ENCODE results near the gene AOC3. TPM values are rescaled to one million over a fixed set of nuclear protein-coding genes. Genes with fewer than 3 reads are reported as not detected.
A peak's percentile ranks its signal among the peaks of the same experiment; 100 is the strongest.

Gene AOC3
- total and polyA plus RNA-seq, 2 of the 4 experiments (the other 2 are of a cell fraction): 0.17 TPM; not detected in 1

- Histone ChIP-seq H3K18ac (ENCODE audit: low read depth, low read length) (no peak overlapping the region), H3K9ac (ENCODE audit: low read depth, low read length) (no peak overlapping the region), H4K5ac (ENCODE audit: low read depth, low read length) (no peak overlapping the region), H2AFZ (replicated peaks; ENCODE audit: low read length, poor library complexity) (no peak overlapping the region), H4K8ac (ENCODE audit: low read depth in 2 of 2, low read length in 2 of 2) (no peak overlapping the region), H2BK5ac (ENCODE audit: low read depth, low read length, poor library complexity, severe bottlenecking) (no peak overlapping the region), H3K27me3 (ENCODE audit: control insufficient read depth, insufficient read depth, low read length) (peaks cover 17% of the 10 kb centered on the region), H3K4ac (ENCODE audit: low read depth, low read length) (no peak overlapping the region), H2AK9ac (replicated peaks; ENCODE audit: low read depth, low read length, poor library complexity) (no peak overlapping the region), H3K56ac (ENCODE audit: extremely low read depth, insufficient read depth, low read length) (no peak overlapping the region), H3K14ac (replicated peaks; ENCODE audit: low read depth, low read length) (no peak overlapping the region), H2BK15ac (ENCODE audit: low read depth, low read length) (no peak overlapping the region), H2AK5ac (ENCODE audit: low read depth, low read length) (no peak overlapping the region), H3K23ac (ENCODE audit: low read depth, low read length) (no peak overlapping the region), H3K9me1 (ENCODE audit: insufficient read depth, low read length) (peaks cover 4% of the 10 kb centered on the region; the same call in 1 of the 2 replicates), H3K36me3 (ENCODE audit: control insufficient read depth, insufficient read depth, low read length) (no peaks in the 10 kb centered on the region), H3K27ac (ENCODE audit: insufficient read depth, low read length) (no peak overlapping the region), H3K4me3 (ENCODE audit: insufficient read depth, low read depth, low read length) (no peak overlapping the region), H3K4me2 (ENCODE audit: low read depth, low read length) (no peak overlapping the region), H3K79me1 (ENCODE audit: low read depth in 1 of 2, low read length in 2 of 2) (no peaks in the 10 kb centered on the region), H2BK20ac (ENCODE audit: low read depth, low read length) (no peak overlapping the region), H2BK120ac (ENCODE audit: low read depth, low read length) (no peak overlapping the region), H4K20me1 (ENCODE audit: insufficient read depth, low read length) (no peaks in the 10 kb centered on the region), H4K91ac (ENCODE audit: insufficient read depth, low read depth, low read length) (no peak overlapping the region), H3K4me1 (ENCODE audit: control insufficient read depth, insufficient read depth, low read length) (peaks cover 2% of the 10 kb centered on the region; the same call in 1 of the 2 replicates), H3K9me3 (ENCODE audit: control insufficient read depth, insufficient read depth, low read length) (no peaks in the 10 kb centered on the region)
- no peak for DNase-seq
- ChIA-PET CTCF (no interaction called here), POLR2A (ENCODE audit: unreplicated experiment) (no interaction called here)
- 54% methylated on average over 10 of the region's 15 CpGs; no CpG with 5 or more reads in 1 of the 2 experiments for WGBS, 2 experiments (ENCODE audit: extremely low coverage in 2 of 2, insufficient read length in 1 of 2)
- ATAC-seq (ENCODE audit: low read depth): peak; percentile 13; the same call in 1 of the 2 replicates
- in situ Hi-C loops (cut with MboI; ENCODE audit: low sequenced_read_pairs): loop anchor here (25.0 kb wide), 1 partner anchor 426 kb away; no protein-coding TSS in a partner anchor
- dilution Hi-C loops (cut with HindIII; ENCODE audit: low sequenced_read_pairs, unreplicated experiment): no loop called here
- TF ChIP-seq SMC3 (IDR thresholded peaks at IDR 0.05; ENCODE audit: low read depth, low read length) (no peak), POLR2A (IDR thresholded peaks at IDR 0.05; ENCODE audit: low read depth, low read length) (no peak), RAD21 (IDR thresholded peaks at IDR 0.05; ENCODE audit: low read length) (no peak), USF2 (IDR thresholded peaks at IDR 0.05; ENCODE audit: low read depth, low read length) (no peak), MXI1 (IDR thresholded peaks at IDR 0.05; ENCODE audit: borderline replicate concordance, low read depth, low read length) (no peak)
- TF ChIP-seq, protein P1, sequence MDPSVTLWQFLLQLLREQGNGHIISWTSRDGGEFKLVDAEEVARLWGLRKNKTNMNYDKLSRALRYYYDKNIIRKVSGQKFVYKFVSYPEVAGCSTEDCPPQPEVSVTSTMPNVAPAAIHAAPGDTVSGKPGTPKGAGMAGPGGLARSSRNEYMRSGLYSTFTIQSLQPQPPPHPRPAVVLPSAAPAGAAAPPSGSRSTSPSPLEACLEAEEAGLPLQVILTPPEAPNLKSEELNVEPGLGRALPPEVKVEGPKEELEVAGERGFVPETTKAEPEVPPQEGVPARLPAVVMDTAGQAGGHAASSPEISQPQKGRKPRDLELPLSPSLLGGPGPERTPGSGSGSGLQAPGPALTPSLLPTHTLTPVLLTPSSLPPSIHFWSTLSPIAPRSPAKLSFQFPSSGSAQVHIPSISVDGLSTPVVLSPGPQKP (IDR thresholded peaks at IDR 0.05; ENCODE audit: borderline replicate concordance, low read depth, low read length): no peak
- intact Hi-C loops (cut with micrococcal nuclease): no loop called here
- BruUV-seq (replicated peaks): no TSS peak
Measured at GRCh38 chr17:42886283-42887176, 35.5 kb downstream of the AOC3 start.

All from IMR-90 (cell line).